GM11168 (cell line): Measurements from ENCODE around the gene GORASP1.

Source experiments
- in situ Hi-C: fragments of 300-500 bp; cut with MboI; formaldehyde crosslinking; loops from one replicate; pipeline ENCODE4 v1.12.0; 2022; ENCODE audit warnings: low sequenced_read_pairs; ENCODE audit not compliant: unreplicated experiment

Gene GORASP1

DNA sequence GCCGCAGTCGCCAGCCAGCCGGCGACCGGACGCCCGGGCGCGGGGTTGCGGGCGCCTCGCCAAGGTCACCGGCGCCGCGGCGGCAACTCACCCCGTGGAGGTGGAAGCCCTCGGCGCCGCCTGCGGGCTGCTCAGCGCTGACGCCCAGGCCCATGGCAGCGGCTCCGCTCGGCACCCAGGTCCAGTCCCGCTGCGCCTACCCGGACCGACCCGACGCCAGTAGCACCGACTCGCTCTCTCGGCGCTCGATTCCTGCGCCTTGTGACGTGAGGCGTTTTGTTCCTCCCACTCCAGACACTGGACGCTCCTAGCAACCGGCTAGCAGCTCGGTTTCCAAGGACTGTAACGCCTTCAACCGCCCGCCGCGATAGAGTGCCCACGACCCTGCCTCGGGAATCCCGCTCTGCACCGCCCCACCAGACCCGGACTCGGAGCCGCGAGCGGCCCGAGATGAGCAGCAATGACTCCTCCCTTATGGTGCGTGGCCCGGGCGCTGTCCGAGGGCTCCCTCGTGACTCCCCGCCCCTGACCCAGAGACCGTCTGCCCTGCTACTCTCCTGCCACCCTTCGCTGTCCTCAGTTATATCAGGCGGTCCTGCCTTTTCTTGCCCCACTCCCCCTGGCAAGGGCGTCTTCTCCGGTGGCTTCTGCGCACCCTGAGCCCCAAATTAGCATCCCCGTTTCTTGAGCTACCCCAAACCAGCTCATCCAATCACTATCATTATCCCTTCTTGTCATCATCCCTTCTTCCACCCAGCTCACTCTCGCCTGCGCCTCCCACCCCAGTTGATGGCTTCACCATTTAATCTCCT, at the start of gene GORASP1, which contains the start of gene TTC21A:
Gene GORASP1, minus strand, starts transcription at position 240 of the 812 bp plus-strand sequence. Its CDS starts 86 bp downstream, at position 154.
Gene TTC21A, plus strand, starts transcription at position 293 of the 812 bp plus-strand sequence. Its CDS starts 158 bp downstream, at position 451.
- in situ Hi-C loops = no loop called here

DNA sequence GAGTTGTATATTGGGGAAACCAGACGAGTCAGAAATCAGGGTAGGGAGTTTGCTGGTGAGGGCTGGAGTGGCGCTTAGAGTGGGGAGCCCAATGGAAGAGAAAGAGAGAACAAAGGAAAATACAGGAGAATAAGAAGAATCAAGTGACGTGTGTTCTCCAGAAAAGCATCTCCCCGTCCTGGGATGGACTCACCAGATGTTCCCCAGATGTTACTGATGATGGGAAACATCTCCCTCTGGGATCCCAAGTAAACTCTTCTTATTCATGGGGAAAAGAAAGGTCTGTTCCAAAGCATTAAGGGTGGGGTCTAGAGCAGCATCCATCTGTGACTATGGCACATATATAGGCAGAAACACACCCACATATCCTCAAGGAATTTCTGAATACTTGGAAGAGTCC, 49.0 kb upstream of the GORASP1 start:
- in situ Hi-C loops = no loop called here

DNA sequence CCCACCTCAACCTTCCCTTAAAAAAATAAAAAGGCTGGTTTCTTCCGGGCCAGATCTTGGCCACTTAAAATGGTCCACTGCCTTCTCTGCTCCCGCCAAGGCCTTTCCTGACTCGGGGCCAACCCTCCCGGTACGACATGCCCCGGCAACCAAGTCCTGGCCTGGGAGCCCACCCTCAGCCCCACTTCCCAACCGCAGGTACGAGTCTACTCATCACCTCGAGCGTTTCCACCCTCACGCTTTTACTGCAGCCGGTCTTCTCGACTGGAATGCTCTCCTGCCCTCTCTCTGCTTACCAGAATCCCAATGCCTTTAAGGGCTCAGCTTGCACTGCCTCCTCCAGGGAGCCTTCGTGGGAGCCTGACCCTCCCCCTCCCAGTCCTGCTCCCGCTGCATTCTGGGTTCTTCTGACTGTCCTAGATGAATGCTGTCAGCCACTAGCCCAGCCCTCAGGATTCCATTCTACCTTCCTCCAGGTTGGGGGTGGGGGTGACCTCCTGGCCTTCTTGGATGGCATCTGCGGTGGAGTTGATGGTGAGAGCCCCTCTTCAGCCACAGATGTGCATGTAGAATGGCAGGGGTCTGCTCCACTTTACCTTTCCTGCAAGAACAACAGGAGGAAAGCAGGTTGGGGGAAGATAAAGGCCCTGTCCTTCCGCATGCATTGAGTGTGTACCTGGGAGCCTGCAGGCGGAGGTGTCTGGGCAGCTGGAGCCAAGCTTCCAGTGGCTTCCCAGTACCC, 47.0 kb upstream of the GORASP1 start:
- in situ Hi-C loops = no loop called here

DNA sequence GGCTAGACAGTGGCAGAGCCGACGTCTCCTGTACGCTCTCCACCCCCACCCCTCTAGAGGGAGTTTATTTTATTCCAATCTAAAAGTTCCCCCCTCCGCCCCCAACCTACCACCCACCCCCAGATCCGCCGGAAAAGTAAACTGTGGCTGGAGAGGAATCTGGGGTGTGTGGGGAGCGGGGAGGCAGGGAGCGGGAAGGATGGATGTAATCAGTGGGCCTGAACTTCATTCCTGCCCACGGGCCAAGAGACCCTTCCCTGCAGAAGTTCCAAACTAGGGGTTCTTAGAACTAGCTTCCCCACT, 46.5 kb upstream of the GORASP1 start:
- in situ Hi-C loops = no loop called here

DNA sequence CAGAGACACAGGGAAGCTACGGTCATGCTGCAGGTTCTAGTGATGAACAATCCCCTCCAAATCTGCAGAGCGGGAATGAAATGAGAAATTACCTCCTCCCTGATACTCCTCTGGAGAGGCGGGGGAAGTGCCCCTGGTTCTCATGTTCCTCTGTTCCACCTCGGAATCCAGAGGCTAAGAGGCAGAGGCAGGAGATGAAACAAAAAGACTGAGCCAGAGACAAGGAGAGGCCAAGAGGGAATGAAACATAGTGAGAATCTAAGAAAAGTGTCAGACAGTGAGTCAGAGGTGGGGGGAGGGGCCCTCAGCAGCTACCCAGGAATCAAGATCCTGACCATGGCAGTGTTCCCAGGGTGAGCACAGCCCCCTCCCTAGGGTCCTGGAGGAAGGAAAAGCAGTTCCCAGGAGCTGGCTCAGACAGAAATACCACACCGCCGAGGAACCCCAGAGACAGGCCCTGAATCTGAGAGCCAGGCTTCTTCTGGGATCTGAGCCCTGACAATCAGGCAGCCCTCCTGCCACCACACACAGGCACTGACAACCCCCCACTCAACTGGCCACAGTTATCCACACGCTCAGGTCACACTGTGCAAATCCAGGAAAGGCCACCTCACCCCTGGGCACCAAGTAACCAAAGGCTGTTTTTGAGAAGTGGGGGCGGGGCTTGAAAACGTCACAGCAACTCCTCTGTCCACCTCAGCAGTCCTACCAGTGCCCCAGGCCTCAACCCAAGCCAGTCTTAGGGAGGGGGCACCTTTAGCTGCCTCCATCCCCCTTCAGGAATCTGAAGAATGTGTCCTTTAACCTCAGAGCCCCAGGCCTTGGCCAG, 43.6 kb upstream of the GORASP1 start:
- in situ Hi-C loops = no loop called here

DNA sequence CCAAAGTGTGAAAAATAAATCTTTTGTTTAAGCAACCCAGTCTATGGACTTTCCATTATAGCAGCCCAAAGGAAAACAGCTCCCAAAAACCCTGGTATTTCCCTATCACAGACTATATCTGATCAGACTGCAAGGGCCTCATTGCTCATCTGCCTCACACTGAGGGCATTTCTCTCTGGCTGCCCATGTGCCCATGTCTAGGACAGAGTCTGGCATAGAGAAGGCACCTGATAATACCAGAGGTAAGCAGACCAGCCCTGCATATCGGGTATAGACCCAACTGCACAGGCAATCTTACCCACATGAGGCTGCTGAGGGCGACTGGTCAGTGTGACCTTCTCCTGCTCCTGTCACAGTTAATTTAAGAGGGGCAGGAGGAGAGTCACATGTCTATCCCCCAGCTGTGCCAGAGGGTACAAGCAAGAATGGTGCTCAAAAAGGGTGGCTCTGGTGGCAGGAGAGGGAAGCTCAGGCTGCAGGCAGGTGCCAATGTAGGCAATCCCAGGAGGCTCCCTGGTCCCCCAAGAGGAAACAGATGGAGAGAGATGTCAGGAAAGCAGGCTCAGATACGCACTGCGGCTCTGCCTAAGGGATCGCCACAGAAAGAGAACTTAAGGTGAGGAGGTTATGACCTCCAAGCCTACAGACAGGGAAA, 42.8 kb upstream of the GORASP1 start:
- in situ Hi-C loops = no loop called here

DNA sequence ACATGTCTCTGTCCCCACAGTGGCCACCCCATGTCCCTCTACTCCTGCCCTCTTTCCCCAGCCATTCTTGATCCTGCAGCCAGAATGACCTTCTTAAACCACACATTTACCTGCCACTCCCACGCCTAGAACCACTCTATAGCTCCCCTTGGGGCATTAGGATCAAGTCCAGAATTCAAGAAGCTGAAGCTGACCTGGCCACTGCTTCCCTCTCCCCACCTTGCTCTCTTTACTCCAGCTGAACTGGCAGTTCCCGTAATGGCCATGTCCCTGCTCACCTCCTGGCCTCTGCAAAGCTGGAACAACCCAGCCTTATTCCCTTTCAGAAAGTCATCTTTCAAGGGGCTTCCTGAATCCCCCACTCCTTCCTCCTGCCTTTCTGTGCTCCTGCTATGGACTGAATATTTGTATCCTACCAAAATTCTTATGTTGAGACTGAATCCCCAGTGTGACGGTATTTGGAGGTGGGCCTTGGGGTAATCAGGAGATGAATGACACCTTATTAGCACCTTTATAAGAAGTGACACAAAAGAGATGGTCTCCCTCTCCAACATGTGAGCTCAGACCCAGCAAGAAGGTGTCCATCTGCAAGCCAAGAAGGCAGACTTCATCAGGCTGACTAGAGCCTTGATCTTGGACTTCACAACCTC, 42.2 kb upstream of the GORASP1 start:
- in situ Hi-C loops = no loop called here

DNA sequence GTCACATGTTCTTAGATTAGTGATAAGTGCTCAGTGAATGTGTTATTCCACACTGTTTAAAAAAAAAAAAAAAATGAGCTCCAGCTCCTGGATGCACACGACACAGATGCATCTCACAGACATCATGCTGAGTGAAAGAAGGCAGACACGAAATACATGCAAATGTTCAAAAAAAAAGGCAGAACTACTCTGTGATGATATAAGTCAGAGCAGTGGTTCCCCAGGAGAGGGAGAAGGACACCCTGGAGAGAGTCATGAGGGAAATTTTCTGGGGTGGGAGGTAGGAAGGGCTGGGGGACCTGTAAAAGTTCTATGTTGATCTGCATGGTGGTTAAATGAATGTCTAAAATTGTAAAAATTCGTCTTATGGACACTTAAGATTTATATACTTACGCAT, 41.6 kb upstream of the GORASP1 start:
- in situ Hi-C loops = no loop called here

DNA sequence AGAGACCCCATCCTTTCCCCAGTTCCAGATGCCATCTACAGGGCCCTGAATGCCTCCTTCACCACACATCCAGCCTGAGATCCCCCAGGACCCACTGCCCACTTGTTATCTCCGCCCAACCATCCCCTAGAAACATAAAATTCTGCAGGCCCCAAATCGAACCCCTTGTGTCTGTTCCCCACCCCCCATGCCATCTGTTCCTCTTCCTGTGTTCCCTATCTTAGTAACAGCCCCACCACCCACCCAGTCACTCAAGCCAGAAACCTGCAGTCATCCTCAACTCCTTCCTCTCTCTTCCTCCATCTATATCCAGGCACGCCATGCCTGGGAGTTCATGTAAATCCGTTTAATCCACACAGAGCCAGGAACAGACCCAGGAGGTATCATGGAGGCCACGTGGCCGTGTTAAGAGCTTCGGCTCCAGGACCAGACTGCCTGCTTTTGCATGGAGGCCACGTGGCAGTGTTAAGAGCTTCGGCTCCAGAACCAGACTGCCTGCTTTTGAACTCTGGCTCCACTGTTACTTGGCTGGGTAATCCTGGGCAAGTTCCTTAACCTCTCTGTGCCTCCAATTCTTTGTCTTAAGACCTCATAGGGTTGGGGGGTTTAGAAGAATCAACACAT, 41.1 kb upstream of the GORASP1 start:
- in situ Hi-C loops = no loop called here

DNA sequence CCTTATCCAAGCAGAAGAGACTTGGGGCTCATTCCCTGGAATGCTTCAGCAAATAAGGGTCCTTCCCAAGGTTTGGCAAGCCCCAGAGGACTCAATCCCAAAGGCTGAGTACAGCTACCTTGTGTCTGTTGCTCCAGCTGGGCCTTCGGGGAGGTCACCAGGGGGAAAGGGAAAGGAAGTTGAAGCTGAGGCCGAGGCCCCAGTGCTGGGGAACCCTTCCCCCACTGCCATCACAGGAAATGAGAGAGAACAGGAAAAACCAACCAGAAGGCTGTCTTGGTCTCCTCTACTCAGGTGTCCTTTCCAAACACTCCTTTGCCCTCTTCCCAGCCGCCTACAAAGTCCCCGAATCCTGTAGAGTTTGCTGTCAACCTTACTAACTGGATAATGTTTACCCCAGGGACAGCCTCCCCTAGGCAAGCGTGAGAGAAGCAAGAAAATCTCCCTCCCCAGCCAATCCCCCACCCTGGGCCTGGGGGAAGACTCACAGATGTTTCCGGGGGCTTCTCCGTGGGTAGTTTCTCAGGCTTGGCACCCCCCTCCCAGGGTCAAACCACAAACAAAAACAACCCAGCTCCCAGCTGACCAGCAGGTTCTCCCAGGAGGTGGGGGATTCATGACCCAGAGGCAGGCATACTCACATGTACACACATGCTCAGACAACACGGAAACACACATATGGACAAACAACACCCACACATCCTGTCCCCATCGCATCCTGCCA, 40.4 kb upstream of the GORASP1 start:
- in situ Hi-C loops = no loop called here

DNA sequence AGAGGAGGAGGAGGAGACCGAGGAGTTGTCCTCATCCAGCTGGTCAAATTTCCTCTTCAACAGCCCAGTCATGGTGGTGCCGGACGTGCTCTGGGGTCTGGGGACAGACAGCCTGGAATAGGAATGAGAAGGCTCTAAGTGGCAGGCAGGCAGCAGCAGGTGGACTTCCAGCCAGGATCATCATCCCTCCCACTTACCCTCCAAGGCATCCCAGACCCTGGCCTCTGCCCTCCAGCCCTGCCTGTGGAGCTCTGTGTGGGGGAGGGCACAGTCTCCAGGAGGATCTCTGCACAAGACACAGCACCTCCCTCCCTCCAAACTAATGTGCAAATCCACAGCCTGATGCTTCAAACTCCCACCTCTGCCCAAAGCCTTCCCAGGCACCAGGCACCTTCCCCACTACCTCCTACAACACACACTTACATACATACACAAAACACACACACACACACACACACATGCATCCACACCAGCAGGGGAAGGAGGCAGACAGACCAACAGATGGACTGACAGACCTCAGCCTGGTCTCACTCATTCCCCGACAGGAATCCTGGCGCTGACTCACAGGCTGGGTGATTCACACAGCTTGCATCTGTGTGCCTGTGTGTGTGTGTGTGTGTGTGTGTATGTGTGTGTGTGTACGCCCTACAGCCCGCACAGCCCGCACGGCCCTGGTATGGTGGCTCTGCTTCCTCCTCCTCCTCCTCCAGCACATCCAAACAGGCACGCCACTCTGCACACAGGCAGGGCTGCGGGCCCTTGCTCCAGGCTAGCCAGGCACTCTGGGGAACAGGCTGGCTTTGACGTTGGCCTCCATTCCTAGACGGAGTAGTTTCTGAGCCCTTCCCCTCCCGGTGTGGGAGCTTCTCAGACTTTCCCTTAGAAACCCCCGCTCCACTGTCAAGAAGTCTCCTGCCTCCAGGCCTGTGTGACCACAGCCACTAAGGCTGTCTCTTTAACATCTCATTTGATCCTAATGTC, 39.5 kb upstream of the GORASP1 start:
- in situ Hi-C loops = no loop called here

DNA sequence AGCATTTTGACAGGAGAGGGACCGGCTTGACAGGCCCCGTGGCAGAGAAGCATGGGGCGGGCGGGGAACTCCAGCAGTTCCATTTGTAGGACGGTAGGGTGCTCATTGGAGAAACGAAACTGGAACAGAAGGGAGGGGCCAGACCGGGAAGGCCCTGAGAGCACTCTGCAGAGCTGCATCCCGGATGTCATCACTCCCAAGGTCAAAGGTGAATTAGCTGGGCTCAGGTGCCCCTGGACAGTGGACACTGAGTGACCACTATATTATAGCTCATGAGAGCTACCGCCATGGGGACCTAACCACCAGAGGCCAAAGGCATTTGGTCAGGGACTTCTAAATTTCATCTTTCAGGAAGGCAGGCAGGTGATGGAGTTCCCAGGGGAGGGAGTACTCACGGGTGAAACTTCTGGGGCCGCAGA, 38.7 kb upstream of the GORASP1 start:
- in situ Hi-C loops = no loop called here

DNA sequence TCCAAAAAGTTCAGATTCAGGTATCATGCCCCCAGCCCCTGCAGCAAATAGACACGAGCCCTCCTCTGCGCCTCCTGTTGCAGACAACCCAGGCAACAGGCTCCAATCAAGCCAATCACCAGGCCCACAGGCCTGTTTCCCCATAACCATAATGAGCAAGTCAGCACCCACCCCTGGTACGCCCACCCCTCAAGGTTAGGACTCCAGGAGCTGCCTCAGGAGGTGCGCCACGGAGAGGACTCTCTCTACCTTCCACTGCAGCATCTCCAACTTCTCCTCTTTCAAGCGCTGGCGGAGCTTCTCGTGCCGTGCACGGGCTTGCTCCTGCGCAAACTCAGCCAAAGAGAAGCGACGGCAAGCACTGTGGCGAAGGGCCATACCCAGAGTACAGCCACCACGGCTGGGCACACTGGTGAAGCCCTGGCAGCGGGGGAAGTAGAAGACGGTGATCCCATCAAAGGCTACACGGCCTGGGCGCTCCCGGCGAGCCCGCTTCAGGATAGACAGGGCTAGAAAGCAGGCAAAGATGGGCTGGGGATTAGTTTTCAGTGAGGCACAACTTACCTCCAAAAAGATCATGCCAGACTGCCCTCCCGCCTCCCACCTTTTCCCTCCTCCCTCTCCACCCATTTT, 37.4 kb upstream of the GORASP1 start:
- in situ Hi-C loops = no loop called here

DNA sequence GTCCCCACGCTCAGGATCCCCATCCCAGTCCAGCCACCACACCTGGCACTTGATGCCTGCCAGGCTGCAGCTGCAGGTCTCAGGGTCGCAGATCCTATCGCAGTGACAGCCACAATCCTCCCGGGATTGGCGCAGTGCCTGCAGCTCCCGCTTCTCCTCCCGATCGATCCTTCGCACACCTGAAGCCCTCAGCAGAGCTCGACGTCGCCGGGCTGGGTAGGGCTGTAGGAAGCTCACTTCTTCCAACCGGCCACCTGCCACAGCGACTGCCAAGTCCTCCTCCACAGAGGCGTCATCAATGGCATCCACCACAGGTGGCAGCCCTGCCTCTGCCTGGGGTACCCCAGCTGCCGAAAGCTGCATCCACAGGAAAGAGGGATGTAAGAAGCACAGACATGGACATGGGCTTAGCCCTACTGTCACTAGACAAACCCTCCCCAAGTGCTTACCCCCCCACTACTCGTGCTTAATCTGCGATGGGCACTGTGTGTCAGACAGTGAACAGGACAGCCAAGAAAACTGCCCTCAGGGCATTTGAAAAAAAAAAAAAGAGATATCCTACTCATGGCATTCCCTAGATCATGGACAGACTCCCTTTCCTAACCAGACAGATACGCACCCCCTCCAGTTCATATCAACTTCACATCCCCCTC, 36.8 kb upstream of the GORASP1 start:
- in situ Hi-C loops = no loop called here

DNA sequence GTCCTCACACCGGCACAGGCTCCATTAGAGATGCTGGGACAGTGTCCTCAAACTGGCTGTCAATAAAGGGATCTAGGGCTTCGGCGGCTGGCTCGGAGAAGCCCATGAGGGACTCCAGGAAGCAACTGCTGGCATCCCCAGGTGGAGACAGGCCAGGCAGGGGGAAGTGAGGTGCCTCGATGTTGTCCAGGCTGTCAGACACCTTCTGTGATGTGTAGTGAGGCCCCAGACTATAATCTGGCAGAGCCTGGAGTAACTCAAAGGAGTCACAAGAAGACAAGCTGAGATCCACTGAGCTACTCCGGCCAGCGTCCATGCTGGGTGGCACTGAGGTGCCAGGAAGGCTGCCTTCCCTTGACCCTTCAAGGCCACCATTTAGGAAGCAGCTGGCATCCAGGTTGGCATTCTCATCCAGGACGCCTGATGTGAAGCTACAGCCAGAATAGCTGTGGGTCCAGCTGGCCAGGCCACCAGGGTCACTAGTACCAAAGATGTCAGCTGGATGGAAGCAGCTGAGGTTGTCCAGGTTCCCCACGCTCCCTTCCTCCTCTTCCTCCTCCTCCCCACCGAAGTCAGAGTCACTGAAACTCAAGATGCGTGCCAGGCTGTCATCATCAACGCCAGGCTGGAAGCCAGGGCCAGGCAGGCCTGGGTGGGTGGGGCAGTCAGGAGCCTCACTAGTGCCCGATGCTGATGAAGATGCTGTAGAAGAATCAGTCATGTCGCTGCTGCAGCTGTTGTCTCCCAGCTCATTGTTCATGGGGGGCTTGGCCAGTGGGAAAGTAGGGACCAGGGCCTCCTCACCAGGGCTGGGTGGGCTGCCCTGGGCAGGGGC, 35.8 kb upstream of the GORASP1 start:
- in situ Hi-C loops = no loop called here

DNA sequence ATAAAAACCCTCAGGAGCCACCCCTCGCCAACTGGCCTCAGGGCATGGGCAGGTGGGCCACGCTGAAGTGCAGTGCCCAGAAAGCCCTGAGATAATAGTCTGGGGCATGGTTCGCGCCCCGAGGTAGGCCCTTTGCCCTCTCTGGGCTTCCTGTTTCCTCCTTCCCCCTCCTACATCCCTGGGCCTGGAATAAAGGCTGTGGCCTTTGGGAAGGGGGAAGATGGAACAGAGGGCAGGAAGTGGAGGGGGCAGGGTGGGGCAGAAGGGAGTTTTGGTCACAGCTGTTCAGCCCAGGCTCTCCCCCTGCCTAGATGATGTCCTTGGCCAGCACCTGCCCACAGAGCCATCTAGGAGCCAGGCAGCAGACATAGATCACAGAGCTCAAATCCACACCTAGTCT, 34.6 kb upstream of the GORASP1 start:
- in situ Hi-C loops = no loop called here
